HG03565 (cell line): ENCODE data around the gene RIPOR2.

ENCODE experiments used
- ATAC-seq: cut with Tn5 transposase; IDR thresholded peaks from one replicate; pipeline ENCODE4 v1.9.1; 2021; ENCODE audit warnings: mild to moderate bottlenecking, moderate library complexity; ENCODE audit not compliant: unreplicated experiment

The RIPOR2 gene

DNA sequence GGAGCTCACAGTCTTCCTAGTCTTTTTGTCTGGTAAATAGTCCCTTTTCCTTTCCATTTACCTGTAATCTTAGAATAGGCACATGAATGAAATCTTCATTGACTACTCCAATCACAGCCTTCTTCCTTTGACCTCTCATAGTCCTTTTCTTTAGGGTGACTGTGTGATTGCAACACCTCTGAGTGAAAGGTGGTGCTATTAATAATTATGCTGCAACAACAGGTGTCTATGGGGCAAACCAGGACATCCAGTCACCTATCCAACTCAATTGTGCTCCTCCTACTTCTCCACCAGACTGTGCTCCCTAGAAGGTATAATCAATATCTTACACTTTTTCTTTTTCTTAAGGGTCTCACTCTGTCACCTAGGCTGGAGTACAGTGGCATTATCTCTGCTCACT lies 29.4 kb downstream of the RIPOR2 start:
- no peak for ATAC-seq

DNA sequence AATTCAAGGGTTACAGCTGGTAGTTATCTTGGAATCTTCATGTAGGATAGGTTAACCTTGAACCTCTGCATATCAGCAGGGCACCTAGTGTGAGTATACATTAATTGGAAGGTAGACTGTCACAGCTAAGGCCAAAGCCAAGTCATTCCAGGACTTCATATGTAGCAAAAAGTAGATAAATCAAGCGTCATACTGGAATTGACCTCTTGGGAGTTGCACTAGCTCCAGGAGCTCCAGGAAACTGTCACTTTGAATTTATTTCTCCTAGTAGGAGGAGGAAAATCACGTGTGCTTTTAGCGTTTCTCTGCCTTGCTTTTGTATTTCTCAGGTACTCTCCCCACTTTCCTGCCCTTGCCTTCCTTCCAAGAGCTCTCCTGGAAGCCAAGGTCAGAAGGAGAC lies 30.3 kb downstream of the RIPOR2 start:
- no peak for ATAC-seq

DNA sequence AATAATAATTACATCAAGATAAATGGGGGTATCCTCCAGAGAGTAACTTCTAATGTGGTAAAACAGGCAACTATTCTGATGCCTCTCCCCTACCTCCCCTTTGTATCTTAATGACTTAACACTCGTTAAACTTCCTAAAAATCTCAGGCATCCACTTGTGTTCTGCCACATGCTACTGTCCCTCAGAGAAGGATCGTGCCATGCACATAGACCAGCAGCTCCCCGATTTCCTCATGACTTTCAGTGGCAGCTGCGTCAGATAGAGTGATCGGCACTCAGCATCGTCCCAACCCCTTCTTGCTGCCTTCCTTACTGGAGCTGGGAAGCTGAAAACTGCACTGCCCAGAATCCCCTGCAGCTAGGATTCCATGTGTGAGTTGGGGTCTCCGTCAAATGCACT lies 32.1 kb downstream of the RIPOR2 start:
- ATAC-seq, result no peak

DNA sequence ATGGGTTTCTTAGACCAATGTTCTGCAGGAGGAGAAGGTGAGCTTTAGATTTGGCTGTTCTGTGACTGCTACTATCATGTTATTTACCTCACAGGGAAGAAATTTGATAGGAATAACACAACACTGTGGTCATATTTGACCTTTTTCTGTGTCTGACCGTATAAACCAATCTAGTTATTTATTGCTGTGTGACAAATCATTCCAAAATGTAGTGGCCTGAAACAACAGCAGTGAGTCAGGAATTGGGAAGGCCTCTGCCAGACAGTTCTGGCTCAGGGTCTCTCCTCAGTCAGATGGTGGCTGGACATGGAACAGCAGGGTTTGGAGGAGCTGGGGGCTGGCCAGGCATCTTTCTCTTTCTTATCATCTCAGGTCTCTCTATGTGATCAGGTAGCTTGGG lies 33.0 kb downstream of the RIPOR2 start:
- no peak for ATAC-seq

DNA sequence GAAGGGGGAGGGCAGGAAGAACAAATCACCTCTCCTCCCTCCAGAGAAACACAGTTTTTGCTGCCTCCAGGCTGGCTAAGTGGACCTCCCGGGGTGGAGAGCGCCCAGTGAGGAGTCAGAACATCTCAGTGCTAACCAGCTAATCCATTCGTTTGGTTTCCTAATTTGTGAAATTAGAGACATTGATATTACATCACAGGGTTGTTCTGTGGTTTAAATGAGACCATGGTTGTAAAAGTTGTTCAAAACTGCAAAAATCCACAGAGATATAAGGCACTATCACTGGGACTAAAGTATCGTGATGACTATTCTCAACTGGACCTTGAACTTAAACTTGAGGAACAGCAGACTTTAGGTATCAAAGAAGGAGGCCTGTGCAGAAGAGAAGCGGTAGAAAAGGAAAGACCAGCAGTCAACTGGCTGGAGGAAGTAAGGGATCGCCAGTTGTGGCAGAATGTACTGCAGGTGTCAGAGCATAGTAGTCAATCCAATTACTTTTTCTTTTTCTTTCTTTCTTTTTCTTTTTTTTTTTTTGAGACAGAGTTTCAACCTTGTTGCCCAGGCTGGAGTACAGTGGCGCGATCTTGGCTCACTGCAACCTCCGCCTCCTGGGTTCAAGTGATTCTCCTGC lies 33.9 kb downstream of the RIPOR2 start:
- no peak for ATAC-seq

DNA sequence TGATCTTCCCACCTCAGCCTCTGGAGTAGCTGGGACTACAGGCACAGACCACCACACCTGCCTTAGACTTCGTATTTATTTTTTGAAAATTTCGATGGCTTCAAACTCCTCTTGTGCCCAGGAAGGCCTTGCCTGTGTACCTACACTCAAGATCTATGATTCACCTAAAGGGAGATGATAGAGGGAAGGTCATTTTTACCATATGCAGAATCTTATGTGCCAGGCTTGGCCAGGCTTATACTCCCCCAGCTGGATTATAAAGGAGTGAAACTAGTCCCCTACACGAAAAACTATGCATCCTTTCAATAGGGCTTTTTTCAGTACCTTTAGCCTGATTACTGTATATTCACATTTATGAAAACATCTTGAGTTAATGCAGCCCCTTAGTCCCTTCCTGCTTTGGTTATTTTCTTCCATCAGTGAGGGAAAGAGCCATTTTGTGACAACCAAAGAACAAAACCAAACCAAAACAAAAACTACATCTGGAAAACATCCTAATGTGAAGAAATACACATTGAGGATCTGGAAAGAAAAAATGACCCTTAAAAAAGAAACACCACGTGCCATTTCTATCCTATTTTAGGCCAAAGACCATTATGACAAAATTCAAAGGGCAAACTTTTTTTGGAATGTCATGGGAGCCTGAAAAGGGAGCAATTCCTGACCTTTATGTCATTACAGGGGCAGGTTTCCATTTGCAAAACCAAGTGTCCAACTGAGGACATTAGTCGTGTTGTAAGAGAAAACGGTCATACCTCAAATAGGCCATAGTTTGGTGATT lies 34.7 kb downstream of the RIPOR2 start:
- no peak for ATAC-seq

DNA sequence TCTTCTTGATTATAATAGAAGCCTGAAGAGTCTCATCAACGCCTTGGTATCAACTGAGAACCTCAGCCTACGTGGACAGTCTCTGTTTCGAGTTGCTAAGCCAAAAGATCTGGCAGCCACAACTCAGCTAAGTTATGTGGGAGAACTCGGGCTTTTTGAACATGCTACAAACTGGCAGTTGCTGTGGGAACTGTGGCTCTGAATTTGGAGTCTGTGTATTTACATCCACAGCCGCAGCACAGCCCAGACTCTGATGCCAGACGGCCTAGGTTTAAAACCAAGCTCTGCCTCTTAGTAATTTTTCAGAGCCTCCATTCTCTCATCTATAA lies 35.8 kb downstream of the RIPOR2 start:
- no peak for ATAC-seq

DNA sequence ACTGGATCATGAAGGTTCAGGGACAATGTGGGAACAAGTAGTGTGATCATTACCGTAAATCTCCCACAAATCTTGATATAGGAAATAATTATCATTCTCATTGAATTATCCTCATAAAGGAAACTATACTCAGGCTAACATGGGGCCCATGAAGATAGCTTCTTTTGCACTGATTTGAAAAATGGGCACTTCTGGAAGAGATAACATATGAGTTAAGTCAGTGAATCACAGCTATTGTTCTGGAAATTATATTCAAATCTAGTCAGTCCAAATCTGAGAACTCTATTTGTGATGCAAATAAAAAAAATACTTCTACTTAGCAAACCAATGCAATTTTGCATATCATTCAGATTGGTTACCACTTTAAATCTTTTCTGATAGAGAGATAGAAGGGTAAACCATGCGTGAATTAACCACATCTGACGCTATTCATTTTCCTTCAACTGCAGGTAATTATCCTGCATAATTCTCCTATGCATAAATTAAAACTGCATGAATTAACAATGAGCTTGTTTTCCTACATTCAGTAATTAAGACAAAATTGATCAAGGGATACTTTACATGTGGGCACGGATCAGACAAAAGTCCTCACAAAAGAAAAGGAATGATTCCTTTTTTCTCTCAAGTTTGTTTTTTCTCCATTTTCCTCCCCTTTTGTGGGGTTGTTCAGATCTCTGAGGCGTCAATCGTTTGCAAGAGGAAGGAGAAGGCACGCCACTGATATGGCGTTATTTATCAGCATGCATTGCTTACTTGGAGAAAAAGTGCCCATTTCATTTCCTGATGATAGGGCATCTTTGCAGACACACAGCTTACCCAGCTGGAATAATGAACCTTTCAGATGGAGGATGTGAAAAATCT lies 36.4 kb downstream of the RIPOR2 start:
- no peak for ATAC-seq

DNA sequence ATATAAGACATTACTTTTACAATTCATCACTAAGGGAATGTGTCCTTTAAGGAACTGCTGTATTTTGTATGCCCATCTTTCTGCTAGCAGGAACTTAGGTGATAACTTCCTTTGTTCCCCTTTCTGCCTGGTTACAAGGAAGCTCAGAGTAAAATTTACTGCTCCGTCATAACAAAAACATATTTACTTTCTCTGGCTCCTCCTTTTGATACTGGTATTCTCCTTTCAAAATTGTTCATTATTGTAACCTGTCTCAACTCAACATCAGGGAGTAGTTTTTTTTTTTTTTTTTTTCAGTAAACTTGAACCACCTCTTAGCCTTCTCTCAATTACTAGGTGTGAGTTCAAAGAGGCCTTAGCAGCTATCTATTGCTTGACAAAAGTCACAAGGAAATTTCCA lies 37.1 kb downstream of the RIPOR2 start:
- ATAC-seq, result no peak

DNA sequence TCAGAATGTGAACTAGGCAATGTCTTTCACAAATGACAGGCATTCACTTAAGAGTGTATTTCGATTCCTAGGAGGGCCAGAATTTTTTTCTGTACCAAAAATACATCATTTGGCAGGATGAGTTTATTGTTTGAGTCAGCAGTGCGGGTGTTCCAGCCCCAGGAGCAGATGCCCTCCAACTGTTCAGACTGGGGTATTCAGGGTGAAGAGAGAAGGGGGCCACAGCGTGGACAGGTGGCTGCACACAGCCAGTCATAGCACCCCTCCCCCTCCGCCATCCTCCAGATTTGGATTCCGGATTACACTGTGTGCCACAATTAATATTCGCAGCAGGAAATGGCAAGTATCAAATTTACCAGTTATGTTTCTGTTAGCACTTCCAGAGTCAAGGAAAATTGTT lies 38.6 kb downstream of the RIPOR2 start:
- no peak for ATAC-seq

DNA sequence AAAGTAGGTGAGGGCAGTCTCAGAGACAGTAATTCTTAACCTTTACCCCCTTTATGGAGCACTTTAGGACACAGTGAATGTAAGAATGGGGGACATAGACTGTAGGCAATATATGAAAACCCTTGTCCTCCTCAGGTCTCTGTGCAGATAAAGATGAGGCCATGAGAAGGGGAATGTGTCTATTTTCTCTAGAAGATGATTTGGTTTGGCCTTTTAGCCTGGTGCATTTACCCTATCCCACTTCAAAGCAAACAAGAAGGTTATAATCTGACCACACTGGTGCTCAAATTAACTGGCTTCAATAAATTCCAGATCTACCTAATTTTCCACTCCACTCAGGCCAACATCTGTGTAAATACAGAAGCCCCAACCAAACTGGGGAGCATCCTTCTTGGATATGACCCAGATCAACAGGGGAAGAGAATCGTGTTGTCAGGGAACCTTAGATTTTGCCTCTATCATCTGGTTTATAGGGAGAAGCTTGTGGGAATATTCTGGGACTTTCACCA lies 42.4 kb downstream of the RIPOR2 start:
- no peak for ATAC-seq

DNA sequence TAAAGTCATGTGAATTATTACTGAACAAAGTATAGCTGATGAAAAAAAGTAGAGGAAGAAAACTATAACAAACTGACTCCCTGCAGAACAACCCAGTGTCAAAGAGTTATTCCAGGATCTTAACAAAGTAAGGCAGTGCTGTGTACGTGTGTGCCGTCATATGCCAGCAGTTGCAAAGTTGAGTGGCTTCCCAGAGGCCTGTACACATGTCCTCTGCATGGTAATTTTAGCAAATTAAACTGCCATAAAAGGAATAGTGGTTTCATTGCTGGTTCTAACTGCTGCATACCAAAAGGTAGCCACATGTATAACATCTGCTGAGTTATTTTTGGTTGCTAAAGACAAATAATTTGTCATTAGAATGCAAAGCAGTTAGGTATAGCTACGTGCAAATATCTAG lies 44.8 kb downstream of the RIPOR2 start:
- ATAC-seq, result no peak

DNA sequence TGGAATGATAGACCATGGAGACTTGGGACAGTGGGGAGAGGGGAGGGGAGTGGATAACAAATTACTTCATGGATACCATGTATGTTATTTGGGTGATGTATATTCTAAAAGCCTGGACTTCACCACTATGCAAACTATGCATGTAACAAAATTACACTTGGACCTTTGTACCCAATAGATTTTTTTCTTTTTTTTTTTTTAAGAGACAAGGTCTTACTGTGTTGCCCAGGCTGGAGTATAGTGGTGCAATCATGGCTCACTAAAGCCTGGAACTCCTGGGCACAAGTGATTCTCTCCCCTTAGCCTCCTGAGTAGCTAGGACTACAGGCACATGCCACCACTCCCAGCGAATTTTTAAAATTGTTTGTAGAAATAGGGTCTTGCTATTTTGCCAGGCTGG lies 45.3 kb downstream of the RIPOR2 start:
- no peak for ATAC-seq

DNA sequence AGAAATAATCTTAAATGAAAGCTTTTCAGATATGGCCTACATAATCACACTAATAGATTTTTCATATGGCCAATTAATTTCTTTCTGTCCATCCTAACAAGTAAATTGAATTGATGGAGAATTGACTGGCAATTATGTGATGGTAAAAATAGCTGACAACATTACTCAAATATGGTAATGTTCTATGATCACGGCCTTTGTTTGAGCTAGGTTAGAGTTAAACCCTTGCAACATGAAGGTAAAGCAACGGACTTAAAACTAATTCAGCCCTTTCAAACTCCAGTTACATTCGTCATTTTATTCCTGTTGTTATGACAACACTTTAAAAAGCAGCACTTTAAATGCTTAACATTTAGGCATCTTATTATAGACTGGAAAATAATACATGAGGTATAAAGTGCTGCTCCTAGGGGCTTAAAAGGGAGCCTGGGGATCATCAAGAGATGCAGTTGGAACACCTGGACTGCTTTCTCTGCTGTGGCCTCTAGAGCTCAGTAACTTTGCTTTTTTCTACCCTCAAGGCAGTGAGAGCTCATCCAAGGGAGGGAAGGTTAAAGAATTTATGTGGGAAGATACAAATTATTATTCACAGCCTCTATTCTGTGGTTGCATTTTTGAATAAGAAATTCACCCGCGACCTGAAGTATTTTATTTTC lies 46.9 kb downstream of the RIPOR2 start:
- no peak for ATAC-seq

DNA sequence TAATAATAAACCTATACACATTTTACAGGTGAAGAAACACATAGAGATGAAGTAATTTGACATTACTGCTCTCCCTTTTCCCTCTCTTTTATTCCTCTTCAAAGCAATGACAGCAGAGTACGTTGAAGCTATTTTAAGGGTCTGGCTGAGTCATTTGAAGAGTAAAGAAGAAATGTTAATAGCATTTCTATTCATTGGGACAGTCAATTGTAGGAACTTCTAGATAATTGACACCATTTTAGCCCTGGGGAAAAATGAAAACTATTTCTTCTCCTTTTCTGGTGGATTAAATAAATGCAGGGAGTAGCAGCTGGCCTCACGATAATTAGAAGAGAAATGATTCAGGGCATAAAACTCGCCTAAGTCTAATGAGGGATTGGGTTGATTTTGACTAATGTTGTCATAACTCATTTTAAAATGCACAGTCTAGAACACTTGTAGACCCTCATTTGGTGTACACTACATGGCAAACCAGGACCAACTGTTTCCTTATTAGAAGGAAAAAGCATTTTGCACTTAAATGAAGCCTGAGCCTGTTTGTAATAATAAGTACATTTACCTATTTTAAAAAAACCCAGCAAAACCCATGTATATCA lies 48.1 kb downstream of the RIPOR2 start:
- ATAC-seq, result no peak

DNA sequence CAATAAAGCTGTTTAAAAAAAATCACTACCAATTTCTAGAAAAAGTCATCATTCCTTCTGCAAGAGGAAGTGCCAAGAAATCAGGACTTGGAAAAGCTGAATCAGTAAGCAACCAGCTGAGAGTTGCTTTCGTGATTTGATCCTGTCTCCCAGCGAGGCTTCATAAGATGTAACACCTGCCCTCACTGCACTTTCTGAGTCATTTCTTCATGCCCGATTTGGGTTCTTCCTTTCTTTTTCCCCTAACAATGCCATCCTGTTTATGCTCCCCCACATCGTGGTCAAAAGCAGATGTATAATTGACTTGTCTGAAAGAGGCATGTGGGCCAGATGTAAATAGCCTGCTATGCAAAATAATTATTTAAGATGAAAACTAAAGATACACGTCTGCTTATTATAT lies 52.1 kb downstream of the RIPOR2 start:
- ATAC-seq, result no peak

DNA sequence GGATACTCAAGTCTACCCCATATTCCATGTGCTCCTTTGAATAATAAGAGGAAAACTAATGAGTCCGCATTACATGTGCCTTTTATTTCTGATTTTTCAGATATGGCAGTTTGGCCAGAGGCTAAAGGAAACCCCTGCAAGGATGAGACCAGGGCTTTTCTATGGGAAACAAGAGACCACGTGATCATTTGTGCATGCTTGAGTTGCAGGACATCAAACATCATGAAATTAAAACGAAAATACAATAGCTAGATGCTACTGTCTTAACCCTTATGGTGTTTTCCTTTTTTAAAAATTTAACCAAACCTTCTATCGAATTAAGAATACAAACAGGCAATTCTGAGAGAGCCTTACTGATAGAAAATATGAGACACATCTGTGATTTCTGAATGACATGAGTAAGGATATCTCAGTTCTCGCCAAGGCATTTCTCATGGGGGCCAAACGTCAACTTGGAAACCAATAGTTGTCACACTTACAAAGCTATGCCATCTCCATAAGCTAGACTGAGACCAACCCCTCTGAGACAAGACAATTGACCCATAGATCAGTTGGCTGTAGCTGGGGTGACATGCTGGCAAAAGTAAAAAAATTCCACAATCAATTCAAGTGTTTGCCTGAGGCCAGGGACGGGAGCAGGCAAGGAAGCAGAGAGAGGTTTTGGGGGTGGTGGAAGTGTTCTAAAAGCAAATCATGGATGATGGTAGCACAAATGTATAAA lies 52.8 kb downstream of the RIPOR2 start:
- no peak for ATAC-seq

DNA sequence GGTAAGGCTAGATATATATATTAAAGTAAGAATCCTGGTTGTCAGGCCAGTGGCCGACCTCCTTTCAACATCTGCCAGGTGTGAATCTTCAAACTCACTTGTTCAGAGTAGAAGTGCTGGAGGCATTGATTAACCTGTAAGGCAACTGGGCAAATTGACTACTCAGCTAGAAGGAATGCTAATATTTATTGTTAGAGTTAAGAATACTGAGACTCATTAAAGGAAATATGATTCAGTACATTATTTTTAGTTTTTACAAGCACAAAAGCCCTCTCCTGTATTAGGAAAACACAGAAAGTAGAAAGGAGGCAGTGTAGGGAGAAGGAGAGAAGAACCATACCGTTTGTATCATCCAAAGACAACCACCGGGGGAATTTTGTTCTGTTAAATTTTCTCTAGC lies 53.5 kb downstream of the RIPOR2 start:
- no peak for ATAC-seq

DNA sequence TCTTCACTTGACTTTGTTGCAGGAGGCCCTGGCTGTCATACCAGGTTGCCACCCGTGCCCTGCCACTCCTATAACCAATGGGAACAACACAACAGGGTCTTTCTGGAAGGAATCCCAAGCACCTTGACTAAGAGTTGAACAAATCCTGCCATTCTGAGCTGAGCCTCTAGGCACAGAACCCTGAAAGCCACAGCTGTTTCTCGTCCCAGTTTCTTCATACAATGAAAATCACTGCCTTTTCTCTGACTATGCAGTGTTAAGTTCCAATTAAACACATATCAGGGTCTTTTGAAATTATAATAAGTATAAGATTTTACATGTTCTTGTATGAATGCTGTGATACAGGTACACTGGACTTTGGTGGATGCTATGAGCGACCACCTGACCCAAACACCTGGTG lies 54.4 kb downstream of the RIPOR2 start:
- ATAC-seq, result no peak

DNA sequence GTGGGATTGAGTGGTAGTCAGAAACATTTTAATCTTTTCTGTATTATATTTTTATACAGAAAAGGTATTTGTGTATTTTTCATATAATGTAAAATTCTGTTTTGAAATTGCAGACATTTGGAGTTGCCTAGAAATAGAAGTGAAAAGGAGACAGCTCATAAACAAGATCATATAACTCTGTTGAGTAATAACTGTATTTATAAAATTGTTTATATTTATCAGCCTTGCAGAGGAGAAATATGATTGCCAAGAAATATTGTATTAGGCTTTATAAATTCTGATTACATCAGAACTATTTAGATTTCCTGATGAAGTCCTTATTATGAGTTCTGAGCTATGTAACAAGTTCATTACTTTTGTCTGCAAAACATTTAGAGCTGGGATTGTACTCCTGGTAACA lies 55.3 kb downstream of the RIPOR2 start:
- no peak for ATAC-seq
